Mesothelial cell of epicardium (in vitro differentiated cells): Measurements from ENCODE around the gene DENND4C. TPM values are rescaled to one million over a fixed set of nuclear protein-coding genes. Genes with fewer than 3 reads are reported as not detected.

Source experiments
- DNase-seq, 2 experiments: peaks; one replicate each; pipeline ENCODE4 v3.0.0; 2021; ENCODE audit warnings: low spot score in 2 of 2; ENCODE audit not compliant: unreplicated experiment in 2 of 2
- H3K27ac Mint-ChIP-seq: 2 replicates; pipeline ENCODE4 v1.8.0; 2021; ENCODE audit warnings: mixed read lengths
- H3K27me3 Mint-ChIP-seq: 2 replicates; pipeline ENCODE4 v1.8.0; 2021; ENCODE audit warnings: low read depth, mixed read lengths
- H3K36me3 Mint-ChIP-seq: 2 replicates; pipeline ENCODE4 v1.8.0; 2021; ENCODE audit warnings: mixed read lengths
- H3K4me1 Mint-ChIP-seq: 2 replicates; pipeline ENCODE4 v1.8.0; 2021; ENCODE audit warnings: mixed read lengths
- H3K4me3 Mint-ChIP-seq: 2 replicates; pipeline ENCODE4 v1.8.0; 2021; ENCODE audit warnings: mild to moderate bottlenecking, moderate library complexity, mixed read lengths
- H3K9me3 Mint-ChIP-seq: 2 replicates; pipeline ENCODE4 v1.8.0; 2021; ENCODE audit warnings: mixed read lengths
- total RNA-seq: library from RNA; stranded (reverse); gene quantifications from 3 replicates; pipeline ENCODE4 v1.2.1, GENCODE V29; 2021
- TF ChIP-seq, protein P1 (sequence below): fragments of 200-600 bp; sonication (generic); IDR thresholded peaks from one replicate; pipeline ENCODE4 v1.5.0; 2021; ENCODE audit warnings: antibody characterized with exemption; ENCODE audit not compliant: unreplicated experiment

DENND4C gene
- total RNA-seq, 1 donor from 2014 or later: 73.9 TPM

DNA sequence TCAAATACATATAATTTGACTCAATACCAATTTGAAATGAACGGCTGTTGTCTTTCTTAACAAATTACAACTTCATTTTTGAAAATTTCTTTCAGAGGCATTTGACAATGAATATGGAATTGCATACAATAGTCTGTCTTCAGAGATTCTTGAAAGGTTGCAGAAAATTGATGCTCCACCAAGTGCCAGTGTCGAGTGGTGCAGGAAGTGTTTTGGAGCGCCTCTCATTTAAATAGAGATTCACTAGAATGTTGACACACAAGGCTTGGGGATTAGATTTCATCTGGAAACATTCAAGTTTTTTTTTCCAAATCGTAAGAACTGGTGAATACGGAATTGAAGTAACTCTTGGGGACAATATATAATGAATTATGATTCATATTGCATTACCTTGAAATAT lies 141.4 kb downstream of the DENND4C start:
- Mint-ChIP-seq H3K4me1 (peaks cover 5% of the 10 kb centered on the region), H3K27ac (peak overlapping the region; percentile 60), H3K36me3 (peaks cover 48% of the 10 kb centered on the region), H3K4me3 (no peak overlapping the region), H3K27me3 (no peaks in the 10 kb centered on the region), H3K9me3 (no peaks in the 10 kb centered on the region)
- DNase-seq: no peak
- TF ChIP-seq, protein P1, sequence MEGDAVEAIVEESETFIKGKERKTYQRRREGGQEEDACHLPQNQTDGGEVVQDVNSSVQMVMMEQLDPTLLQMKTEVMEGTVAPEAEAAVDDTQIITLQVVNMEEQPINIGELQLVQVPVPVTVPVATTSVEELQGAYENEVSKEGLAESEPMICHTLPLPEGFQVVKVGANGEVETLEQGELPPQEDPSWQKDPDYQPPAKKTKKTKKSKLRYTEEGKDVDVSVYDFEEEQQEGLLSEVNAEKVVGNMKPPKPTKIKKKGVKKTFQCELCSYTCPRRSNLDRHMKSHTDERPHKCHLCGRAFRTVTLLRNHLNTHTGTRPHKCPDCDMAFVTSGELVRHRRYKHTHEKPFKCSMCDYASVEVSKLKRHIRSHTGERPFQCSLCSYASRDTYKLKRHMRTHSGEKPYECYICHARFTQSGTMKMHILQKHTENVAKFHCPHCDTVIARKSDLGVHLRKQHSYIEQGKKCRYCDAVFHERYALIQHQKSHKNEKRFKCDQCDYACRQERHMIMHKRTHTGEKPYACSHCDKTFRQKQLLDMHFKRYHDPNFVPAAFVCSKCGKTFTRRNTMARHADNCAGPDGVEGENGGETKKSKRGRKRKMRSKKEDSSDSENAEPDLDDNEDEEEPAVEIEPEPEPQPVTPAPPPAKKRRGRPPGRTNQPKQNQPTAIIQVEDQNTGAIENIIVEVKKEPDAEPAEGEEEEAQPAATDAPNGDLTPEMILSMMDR: no peak

DNA sequence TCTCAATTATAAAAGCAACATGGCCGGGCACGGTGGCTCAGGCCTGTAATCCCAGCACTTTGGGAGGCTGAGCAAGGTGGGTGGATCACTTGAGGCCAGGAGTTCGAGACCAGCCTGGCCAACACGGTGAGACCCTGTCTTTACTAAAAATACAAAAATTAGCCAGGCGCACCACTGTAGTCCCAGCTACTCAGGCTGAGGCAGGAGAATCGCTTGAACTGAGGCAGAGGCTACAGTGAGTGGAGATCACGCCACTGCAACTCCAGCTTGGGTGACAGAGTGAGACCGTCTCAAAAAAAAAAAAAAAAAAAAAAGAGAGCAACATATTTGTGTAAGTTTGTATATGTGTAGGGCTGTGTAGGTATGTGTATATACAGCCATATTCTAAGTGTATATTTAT lies 142.1 kb downstream of the DENND4C start:
- H3K9me3 Mint-ChIP-seq: no peaks in the 10 kb centered on the region
- H3K4me3 Mint-ChIP-seq: no peak overlapping the region
- peaks cover 11% of the 10 kb centered on the region for H3K4me1 Mint-ChIP-seq
- no peaks in the 10 kb centered on the region for H3K27me3 Mint-ChIP-seq
- H3K27ac Mint-ChIP-seq: no peak overlapping the region
- peaks cover 52% of the 10 kb centered on the region for H3K36me3 Mint-ChIP-seq
- TF ChIP-seq, protein P1: no peak
- no peak for DNase-seq

DNA sequence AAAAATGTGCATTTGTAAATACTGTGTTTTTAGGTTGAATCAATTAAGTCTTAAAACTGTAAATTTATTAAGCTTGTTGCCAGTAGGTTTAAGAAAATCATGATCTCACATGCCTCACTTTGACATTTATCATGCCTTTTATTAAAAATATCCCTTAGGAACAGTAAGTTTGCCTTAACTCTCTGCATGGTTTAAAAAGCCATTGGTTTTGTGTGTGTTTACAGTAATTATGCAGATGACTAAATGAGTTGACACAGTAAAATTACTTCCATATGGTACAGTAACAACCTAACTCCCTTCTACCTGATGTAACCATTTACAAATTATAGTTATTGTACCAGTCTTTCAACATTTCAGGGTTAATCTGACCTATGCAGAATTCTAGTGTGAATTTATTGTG lies 143.0 kb downstream of the DENND4C start:
- TF ChIP-seq, protein P1: no peak
- Mint-ChIP-seq H3K4me3 (no peak overlapping the region), H3K4me1 (peaks cover 20% of the 10 kb centered on the region), H3K27ac (peak overlapping the region; percentile 31), H3K9me3 (no peaks in the 10 kb centered on the region), H3K27me3 (no peaks in the 10 kb centered on the region), H3K36me3 (peaks cover 53% of the 10 kb centered on the region)
- DNase-seq: no peak

DNA sequence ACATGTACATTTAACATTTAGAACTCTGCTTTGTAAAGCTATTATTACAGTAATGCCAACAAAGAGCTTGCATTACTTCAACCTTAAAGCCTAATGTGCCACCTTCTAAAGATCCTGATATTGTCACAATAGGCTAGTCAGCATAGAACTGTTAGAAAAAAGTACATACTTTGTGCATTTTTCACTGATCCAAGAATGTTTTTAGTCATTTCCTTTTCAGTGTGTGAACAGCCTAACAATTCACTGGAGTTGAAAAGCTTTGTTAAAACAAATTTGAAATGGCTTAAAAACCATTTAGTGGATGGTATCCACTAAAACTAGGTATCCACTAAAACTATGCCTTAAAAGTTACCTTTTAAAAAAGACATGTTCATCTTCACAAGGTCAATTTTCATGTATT lies 145.0 kb downstream of the DENND4C start:
- Mint-ChIP-seq H3K4me3 (no peak overlapping the region), H3K4me1 (peaks cover 28% of the 10 kb centered on the region), H3K27ac (peak overlapping the region; percentile 53), H3K36me3 (peaks cover 53% of the 10 kb centered on the region), H3K9me3 (no peaks in the 10 kb centered on the region), H3K27me3 (no peaks in the 10 kb centered on the region)
- TF ChIP-seq, protein P1: no peak
- no peak for DNase-seq

DNA sequence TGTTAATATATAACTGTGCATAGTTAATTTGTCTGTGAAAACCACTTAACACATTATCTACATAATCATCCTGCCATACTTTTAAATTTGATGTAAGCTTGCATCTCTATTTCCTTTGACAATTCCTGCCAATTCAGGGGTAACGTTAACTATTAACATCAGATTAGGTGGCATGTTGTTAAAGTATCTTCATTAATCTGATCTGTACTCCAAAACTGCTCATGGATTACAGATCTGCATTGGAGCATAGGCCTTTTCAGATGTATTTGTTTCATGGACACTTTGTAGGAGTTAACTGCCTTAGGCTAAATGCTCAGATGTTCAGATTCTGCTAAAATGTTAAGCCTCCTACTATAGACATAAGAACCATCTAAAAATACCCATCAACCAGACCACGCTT lies 146.4 kb downstream of the DENND4C start:
- TF ChIP-seq, protein P1: no peak
- Mint-ChIP-seq H3K27me3 (no peaks in the 10 kb centered on the region), H3K27ac (peak overlapping the region; percentile 40), H3K36me3 (peaks cover 47% of the 10 kb centered on the region), H3K4me1 (peaks cover 34% of the 10 kb centered on the region), H3K4me3 (peak overlapping the region; percentile 24), H3K9me3 (no peaks in the 10 kb centered on the region)
- DNase-seq: no peak

DNA sequence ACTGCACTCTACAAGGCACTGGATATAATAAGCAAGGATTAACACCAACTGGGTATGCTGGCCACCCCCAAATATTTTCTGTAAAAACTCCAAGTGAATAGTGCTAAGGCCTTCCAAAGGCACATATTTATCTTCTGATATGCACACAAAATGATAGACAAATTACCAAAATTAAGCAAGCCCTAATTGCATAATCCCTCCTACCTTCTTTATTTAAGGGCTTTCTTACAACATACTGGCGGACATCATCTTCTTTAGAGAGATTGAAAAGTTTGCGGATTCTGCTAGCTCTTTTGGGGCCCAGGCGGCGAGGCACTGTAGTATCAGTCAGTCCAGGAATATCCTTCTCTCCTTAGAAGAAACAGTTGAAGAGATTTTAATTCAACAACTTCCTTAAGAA lies 147.7 kb downstream of the DENND4C start:
- peaks cover 46% of the 10 kb centered on the region for H3K36me3 Mint-ChIP-seq
- H3K9me3 Mint-ChIP-seq: no peaks in the 10 kb centered on the region
- peak overlapping the region; percentile 100 for H3K27ac Mint-ChIP-seq
- peaks cover 34% of the 10 kb centered on the region for H3K4me1 Mint-ChIP-seq
- no peaks in the 10 kb centered on the region for H3K27me3 Mint-ChIP-seq
- peak overlapping the region; percentile 100 for H3K4me3 Mint-ChIP-seq
- DNase-seq: no peak
- TF ChIP-seq, protein P1: no peak
